PC-3 (cell line): Measurements from ENCODE around the gene SLC38A5. TPM values are rescaled to one million over a fixed set of nuclear protein-coding genes. Genes with fewer than 3 reads are reported as not detected.

Source experiments
- ATAC-seq: fragments of 200-7000 bp; cut with Tn5 transposase; 2 replicates; pipeline ENCODE4 v1.9.1; 2020; ENCODE audit warnings: mild to moderate bottlenecking, moderate library complexity
- BruUV-seq: library from RNA; stranded (reverse); fragments of 400-500 nt; replicated peaks from 2 replicates; lab custom pipeline; 2021; lab: Mats Ljungman, UMichigan
- CTCF ChIA-PET: fragments of 300-600 bp; sonication (Branson Sonifier 250); formaldehyde crosslinking; loops from one replicate; lab custom pipeline; 2022; ENCODE audit warnings: antibody characterized with exemption; lab: Charles Lee
- POLR2A ChIA-PET: fragments of 300-600 bp; sonication (Branson Sonifier 250); formaldehyde crosslinking; loops from one replicate; lab custom pipeline; 2022; ENCODE audit warnings: antibody characterized with exemption; ENCODE audit not compliant: unreplicated experiment; lab: Charles Lee
- DNase-seq: peaks from one replicate; pipeline ENCODE4 v3.0.0-alpha.2; 2015
- H2AFZ ChIP-seq: fragments of 300-600 bp; sonication (generic); 2 replicates; pipeline ENCODE4 v1.6.0; 2016; ENCODE audit warnings: antibody characterized with exemption, low read length
- H3F3A ChIP-seq: fragments of 300-600 bp; sonication (generic); one replicate; pipeline ENCODE4 v1.6.0; 2017; ENCODE audit warnings: antibody characterized with exemption, low read length, control low read depth, mild to moderate bottlenecking; ENCODE audit not compliant: unreplicated experiment
- H3K27ac ChIP-seq: fragments of 300-600 bp; sonication (generic); 2 replicates; pipeline ENCODE4 v1.5.1; 2016; ENCODE audit warnings: mild to moderate bottlenecking, low read length
- H3K27me3 ChIP-seq: fragments of 300-600 bp; sonication (generic); 2 replicates; pipeline ENCODE4 v1.6.1; 2016; ENCODE audit warnings: low read length, mixed read lengths
- H3K36me3 ChIP-seq: fragments of 300-600 bp; sonication (generic); 2 replicates; pipeline ENCODE4 v1.6.1; 2016; ENCODE audit warnings: low read depth, mixed run types, low read length, mixed read lengths
- H3K4me1 ChIP-seq: fragments of 300-600 bp; sonication (generic); 2 replicates; pipeline ENCODE4 v1.5.1; 2016; ENCODE audit warnings: low read length; ENCODE audit not compliant: insufficient read depth
- H3K4me2 ChIP-seq: fragments of 300-600 bp; sonication (generic); 2 replicates; pipeline ENCODE4 v1.6.0; 2016; ENCODE audit warnings: low read length
- H3K4me3 ChIP-seq: fragments of 300-600 bp; sonication (generic); 2 replicates; pipeline ENCODE4 v1.5.1; 2016; ENCODE audit warnings: mild to moderate bottlenecking, low read length, mixed read lengths
- H3K79me2 ChIP-seq: fragments of 300-600 bp; sonication (generic); 2 replicates; pipeline ENCODE4 v1.6.1; 2017; ENCODE audit warnings: low read length, mixed read lengths
- H3K9ac ChIP-seq: fragments of 300-600 bp; sonication (generic); 2 replicates; pipeline ENCODE4 v1.6.0; 2016; ENCODE audit warnings: mild to moderate bottlenecking, low read length
- H3K9me2 ChIP-seq: fragments of 300-600 bp; sonication (generic); replicated peaks from 2 replicates; pipeline ENCODE4 v1.6.1; 2016; ENCODE audit warnings: mixed run types, low read length, mixed read lengths
- H3K9me3 ChIP-seq: fragments of 300-600 bp; sonication (generic); 2 replicates; pipeline ENCODE4 v1.6.1; 2016; ENCODE audit warnings: low read length, mixed read lengths
- H4K20me1 ChIP-seq: fragments of 300-600 bp; sonication (generic); 2 replicates; pipeline ENCODE4 v1.6.1; 2016; ENCODE audit warnings: low read length, mixed read lengths
- CTCF ChIP-seq: fragments of 300-600 bp; sonication (generic); conservative IDR thresholded peaks from 2 replicates; pipeline ENCODE4 v1.5.1; 2017; ENCODE audit warnings: antibody characterized with exemption, low read depth, mild to moderate bottlenecking, low read length
- EZH2 ChIP-seq: fragments of 300-600 bp; sonication (generic); IDR thresholded peaks from one replicate; pipeline ENCODE4 v1.6.1; 2017; ENCODE audit warnings: antibody characterized with exemption, mild to moderate bottlenecking, low read length; ENCODE audit not compliant: unreplicated experiment
- EZH2phosphoT487 ChIP-seq: fragments of 300-600 bp; sonication (generic); IDR thresholded peaks from 2 replicates; pipeline ENCODE4 v1.6.1; 2018; ENCODE audit warnings: mild to moderate bottlenecking, antibody characterized with exemption, low read length, borderline replicate concordance
- intact Hi-C: fragments of 100-400 bp; cut with micrococcal nuclease; formaldehyde crosslinking; loops from 2 replicates; pipeline ENCODE4 v1.9.0; 2023
- total RNA-seq: library from RNA; depleted of rRNA; stranded (reverse); fragments of >200 nt; gene quantifications from 2 replicates; pipeline ENCODE4 v1.2.3, GENCODE V29; 2014

Gene SLC38A5
- total RNA-seq, 1 experiment from 2014 or later, result 2.4 TPM

DNA sequence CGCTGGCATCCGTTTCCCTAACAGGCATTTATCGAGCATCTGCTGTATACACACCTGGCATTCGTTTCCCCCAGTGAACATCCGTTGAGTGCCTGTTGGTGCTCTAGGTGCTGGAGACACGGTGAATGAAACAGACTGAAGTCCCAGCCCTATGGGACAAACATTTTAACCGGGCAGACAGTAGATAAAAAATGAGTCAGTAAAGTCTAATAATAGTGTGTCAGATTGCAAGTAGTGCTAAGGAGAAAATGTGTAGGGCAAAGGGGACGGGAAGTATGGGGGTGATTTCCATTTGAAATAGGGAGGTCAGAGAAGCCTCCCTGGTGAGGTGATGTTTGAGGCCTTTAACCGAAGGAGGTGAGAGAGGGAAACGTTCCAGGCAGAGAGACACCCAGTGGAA, 46.2 kb upstream of the SLC38A5 start:
- Histone ChIP-seq H3K79me2 (no peaks in the 10 kb centered on the region), H3K9me2 (no peaks in the 10 kb centered on the region), H3K9ac (no peak overlapping the region), H2AFZ (no peak overlapping the region), H3K4me1 (no peaks in the 10 kb centered on the region), H3K36me3 (no peaks in the 10 kb centered on the region), H3K27me3 (no peaks in the 10 kb centered on the region), H3K9me3 (no peaks in the 10 kb centered on the region), H3K4me2 (no peak overlapping the region), H3K4me3 (no peak overlapping the region), H4K20me1 (no peaks in the 10 kb centered on the region), H3K27ac (no peak overlapping the region), H3F3A (no peaks in the 10 kb centered on the region)
- no peak for ATAC-seq
- no TSS peak for BruUV-seq
- intact Hi-C loops, result no loop called here
- CTCF ChIA-PET, result no interaction called here
- no peak for TF ChIP-seq CTCF
- TF ChIP-seq EZH2, result no peak
- TF ChIP-seq EZH2phosphoT487, result no peak
- POLR2A ChIA-PET, result no interaction called here
- DNase-seq, result no peak

GRCh38 chrX:48515842-48516241, 45.8 kb upstream of the SLC38A5 start:
- Histone ChIP-seq H3K4me1 (no peaks in the 10 kb centered on the region), H3K9me2 (no peaks in the 10 kb centered on the region), H3K9ac (no peak overlapping the region), H3K27ac (no peak overlapping the region), H3K79me2 (no peaks in the 10 kb centered on the region), H3K27me3 (no peaks in the 10 kb centered on the region), H3F3A (no peaks in the 10 kb centered on the region), H3K4me2 (no peak overlapping the region), H3K9me3 (no peaks in the 10 kb centered on the region), H3K4me3 (no peak overlapping the region), H3K36me3 (no peaks in the 10 kb centered on the region), H2AFZ (no peak overlapping the region), H4K20me1 (no peaks in the 10 kb centered on the region)
- no TSS peak for BruUV-seq
- intact Hi-C loops, result no loop called here
- no peak for ATAC-seq
- POLR2A ChIA-PET, result no interaction called here
- CTCF ChIA-PET, result no interaction called here
- no peak for TF ChIP-seq EZH2phosphoT487
- TF ChIP-seq CTCF, result no peak
- TF ChIP-seq EZH2, result no peak
- no peak for DNase-seq

- Histone ChIP-seq H3K9me2 (no peaks in the 10 kb centered on the region), H3K9me3 (no peaks in the 10 kb centered on the region), H4K20me1 (no peaks in the 10 kb centered on the region), H3K27me3 (no peaks in the 10 kb centered on the region), H2AFZ (no peak overlapping the region), H3K4me3 (no peak overlapping the region), H3K9ac (no peak overlapping the region), H3K27ac (no peak overlapping the region), H3K79me2 (0 out of 2 replicates have a peak, but pooled peaks cover 2% of the 10 kb centered on the region), H3K36me3 (no peaks in the 10 kb centered on the region), H3K4me2 (no peak overlapping the region), H3F3A (no peaks in the 10 kb centered on the region), H3K4me1 (0 out of 2 replicates have a peak, but pooled peaks cover 1% of the 10 kb centered on the region)
- no peak for ATAC-seq
- BruUV-seq, result no TSS peak
- CTCF ChIA-PET, result no interaction called here
- POLR2A ChIA-PET, result no interaction called here
- intact Hi-C loops, result no loop called here
- no peak for DNase-seq
- TF ChIP-seq CTCF, result no peak
- no peak for TF ChIP-seq EZH2phosphoT487
- no peak for TF ChIP-seq EZH2
Measured at GRCh38 chrX:48514868-48515460, 44.9 kb upstream of the SLC38A5 start.
